HEK293T (cell line): Measurements from ENCODE around the gene CFAP54.

ENCODE experiments used
- ARNT ChIP-seq: fragments of 450-650 bp; IDR thresholded peaks from 2 replicates; pipeline ENCODE4 v1.6.1; 2017; ENCODE audit warnings: mild to moderate bottlenecking
- BHLHE40 ChIP-seq: fragments of 450-650 bp; IDR thresholded peaks from 2 replicates; pipeline ENCODE4 v1.6.1; 2016; ENCODE audit warnings: mild to moderate bottlenecking, moderate library complexity, borderline replicate concordance
- ELF4 ChIP-seq: fragments of 450-650 bp; IDR thresholded peaks from 2 replicates; pipeline ENCODE4 v1.6.1; 2017; ENCODE audit warnings: antibody characterized with exemption
- FOXA1 ChIP-seq: fragments of 450-650 bp; IDR thresholded peaks from 2 replicates; pipeline ENCODE4 v1.6.1; 2016; ENCODE audit warnings: mild to moderate bottlenecking
- FOXM1 ChIP-seq: fragments of 450-650 bp; IDR thresholded peaks from 2 replicates; pipeline ENCODE4 v1.6.1; 2017; ENCODE audit warnings: mild to moderate bottlenecking, borderline replicate concordance
- HDGF ChIP-seq: fragments of 450-650 bp; IDR thresholded peaks from 2 replicates; pipeline ENCODE4 v1.6.1; 2017; ENCODE audit warnings: antibody characterized with exemption, borderline replicate concordance
- L3MBTL2 ChIP-seq: fragments of 450-650 bp; conservative IDR thresholded peaks from 2 replicates; pipeline ENCODE4 v1.6.1; 2016; ENCODE audit warnings: mild to moderate bottlenecking
- LEF1 ChIP-seq: fragments of 450-650 bp; IDR thresholded peaks from 2 replicates; pipeline ENCODE4 v1.6.1; 2017; ENCODE audit warnings: mild to moderate bottlenecking, borderline replicate concordance
- NFRKB ChIP-seq: fragments of 450-650 bp; IDR thresholded peaks from 2 replicates; pipeline ENCODE4 v1.6.1; 2016; ENCODE audit warnings: mild to moderate bottlenecking, moderate library complexity
- PKNOX1 ChIP-seq: fragments of 450-650 bp; IDR thresholded peaks from 2 replicates; pipeline ENCODE4 v1.6.1; 2016
- SP1 ChIP-seq: fragments of 450-650 bp; IDR thresholded peaks from 2 replicates; pipeline ENCODE4 v1.6.1; 2017
- SUZ12 ChIP-seq: fragments of 450-650 bp; IDR thresholded peaks from 2 replicates; pipeline ENCODE4 v1.6.1; 2016; ENCODE audit warnings: mild to moderate bottlenecking
- TARDBP ChIP-seq: fragments of 450-650 bp; IDR thresholded peaks from 2 replicates; pipeline ENCODE4 v1.6.1; 2016
- ZNF384 ChIP-seq: fragments of 450-650 bp; IDR thresholded peaks from 2 replicates; pipeline ENCODE4 v1.6.1; 2016

DNA sequence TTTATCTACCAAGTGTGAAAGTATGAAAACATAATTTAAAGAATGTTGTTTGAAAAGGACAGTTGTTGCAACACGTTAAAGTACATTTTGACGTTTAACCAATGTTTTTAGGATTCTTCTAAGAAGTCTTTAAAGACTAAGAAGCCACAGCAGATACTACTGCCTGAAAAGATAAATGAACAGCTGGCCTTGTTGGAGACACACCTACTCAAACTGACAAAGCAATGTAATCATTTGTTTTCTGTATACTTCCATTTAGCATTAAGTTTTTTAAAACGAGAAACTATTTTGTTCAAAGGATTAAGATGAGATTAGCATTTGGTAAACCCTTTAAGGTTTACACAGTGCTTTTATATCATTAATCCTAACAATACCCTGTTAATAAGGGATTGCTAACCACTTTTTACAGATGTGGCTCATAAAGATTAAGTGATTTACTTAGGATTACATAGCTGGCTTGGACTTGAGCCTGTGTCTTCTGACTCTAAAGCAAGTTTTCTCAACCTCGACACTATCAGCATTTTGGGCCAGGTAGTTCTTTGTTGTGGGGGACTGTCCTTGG, 134.4 kb downstream of the CFAP54 start:
- TF ChIP-seq ARNT (no peak), FOXM1 (no peak), TARDBP (no peak), SP1 (no peak), LEF1 (no peak), ELF4 (no peak), L3MBTL2 (no peak), BHLHE40 (no peak), PKNOX1 (no peak), HDGF (no peak), NFRKB (no peak), ZNF384 (no peak), FOXA1 (no peak), SUZ12 (no peak)
